Stomach (tissue), 9 donors: ENCODE results near the gene PPP2R3B. TPM values are rescaled to one million over a fixed set of nuclear protein-coding genes. Genes with fewer than 3 reads are reported as not detected.

Experiments
- DNase-seq, 2 donors: peaks; one replicate each; pipeline versions ENCODE4 v3.0.0 to v3.0.0-alpha.2; 2013 to 2019
- H3K27ac ChIP-seq, 5 donors: fragments of 200-600 bp in 4 of 5; sonication (generic) in 4 of 5; one replicate each; pipeline ENCODE4 v1.5.1; 2013 to 2019; ENCODE audit warnings: mild to moderate bottlenecking in 1 of 5, moderate library complexity in 1 of 5
- H3K27me3 ChIP-seq, 3 donors: fragments of 200-600 bp; sonication (generic); one replicate each; pipeline ENCODE4 v1.5.1; 2017 to 2019; ENCODE audit warnings: mixed run types in 1 of 3
- H3K36me3 ChIP-seq, 4 donors: fragments of 200-600 bp; sonication (generic); 1 replicate in 3 of 4; 2 replicates in 1 of 4; pipeline ENCODE4 v1.5.1; 2016 to 2019
- H3K4me1 ChIP-seq, 4 donors: fragments of 200-600 bp; sonication (generic); one replicate each; pipeline ENCODE4 v1.5.1; 2016 to 2019
- H3K4me3 ChIP-seq, 4 donors: fragments of 200-600 bp; sonication (generic) in 3 of 4; one replicate each; pipeline ENCODE4 v1.5.1; 2016 to 2019; ENCODE audit warnings: mild to moderate bottlenecking in 1 of 4
- H3K9me3 ChIP-seq, 4 donors: fragments of 200-600 bp; sonication (generic); one replicate each; pipeline ENCODE4 v1.5.1; 2016 to 2019
- CTCF ChIP-seq, 7 experiments: fragments of 450-650 bp in 4 of 7; fragments of 200-600 bp in 3 of 7; sonication (generic) in 3 of 7; IDR thresholded peaks; one replicate each; pipeline ENCODE4 v1.5.1; 2016 to 2019; ENCODE audit warnings: antibody characterized with exemption in 7 of 7, control low read depth in 2 of 7, mild to moderate bottlenecking in 1 of 7
- EP300 ChIP-seq: sonication (generic); formaldehyde crosslinking; IDR thresholded peaks from one replicate; pipeline ENCODE4 v1.6.1; 2017; ENCODE audit warnings: antibody characterized with exemption
- POLR2A ChIP-seq, 4 donors: fragments of 450-650 bp; IDR thresholded peaks; one replicate each; pipeline ENCODE4 v1.6.1; 2016; ENCODE audit warnings: antibody characterized with exemption in 4 of 4, control low read depth in 2 of 4, mild to moderate bottlenecking in 1 of 4, moderate library complexity in 1 of 4
- POLR2AphosphoS5 ChIP-seq, 3 donors: sonication (generic); formaldehyde crosslinking; IDR thresholded peaks; one replicate each; pipeline ENCODE4 v1.6.1; 2016; ENCODE audit warnings: antibody characterized with exemption in 3 of 3
- WGBS, 5 donors: extraction: QIAGEN DNeasy Blood & Tissue Kit in 3 of 5; methylation state at CpG; one replicate each; pipeline versions ENCODE4 v1.1.5 to v1.1.7; 2013 to 2018; 5-methylcytosine and 5-hydroxymethylcytosine counted together
- intact Hi-C: fragments of 100-400 bp; cut with DNase I; formaldehyde crosslinking; loops from one replicate; pipeline ENCODE4 v1.15.1; 2023; ENCODE audit warnings: low total_unique reads
- polyA plus RNA-seq, 3 donors: library from polyadenylated mRNA; stranded (reverse); fragments of 200-250 nt; gene quantifications; one replicate each; pipeline ENCODE4 v1.2.3, GENCODE V29; 2013
- total RNA-seq, 5 donors: library from RNA; depleted of rRNA; stranded (reverse); fragments of >200 nt; gene quantifications; one replicate each; pipeline versions ENCODE4 v1.1.0 to v1.2.3, GENCODE V29; 2014 to 2016
- donor health status: healthy with polysubstance abuse.
- donor health status: Bipolar disorder and iron deficiency.
- donor health status: healthy.

PPP2R3B gene
- total and polyA plus RNA-seq, 8 donors, result 5.3 to 31.7 (median 15.0) TPM

GRCh38 chrX:340121-340520 lies 46.6 kb downstream of the PPP2R3B start:
- H3K9me3 ChIP-seq, result no peaks in the 10 kb centered on the region
- no peak for TF ChIP-seq CTCF (IDR thresholded peaks at IDR 0.05)
- TF ChIP-seq POLR2AphosphoS5 (IDR thresholded peaks at IDR 0.05), result no peak
- no peak for TF ChIP-seq EP300
- TF ChIP-seq POLR2A (IDR thresholded peaks at IDR 0.05), result no peak
- H3K4me3 ChIP-seq, result no peak overlapping the region
- no peaks in the 10 kb centered on the region for H3K27me3 ChIP-seq
- WGBS, 5 donors, result 86 to 95% (median 91%) methylated on average over 11 to 19 of the region's 24 CpGs
- H3K4me1 ChIP-seq, result no peaks in the 10 kb centered on the region
- peaks cover 0 to 64% (median 45%) of the 10 kb centered on the region in 4 donors for H3K36me3 ChIP-seq
- intact Hi-C loops, result no loop called here
- no peak for DNase-seq
- no peak overlapping the region for H3K27ac ChIP-seq

- Histone ChIP-seq H3K9me3 (no peaks in the 10 kb centered on the region), H3K36me3 (peaks cover 0 to 61% (median 43%) of the 10 kb centered on the region in 4 donors), H3K27me3 (no peaks in the 10 kb centered on the region), H3K4me3 (no peak overlapping the region), H3K27ac (no peak overlapping the region), H3K4me1 (no peaks in the 10 kb centered on the region)
- TF ChIP-seq EP300, result no peak
- no peak for TF ChIP-seq POLR2AphosphoS5 (IDR thresholded peaks at IDR 0.05)
- TF ChIP-seq CTCF (IDR thresholded peaks at IDR 0.05), result no peak
- TF ChIP-seq POLR2A (IDR thresholded peaks at IDR 0.05), result no peak
- WGBS, 5 donors, result 95 to 100% (median 97%) methylated on average over 37 to 44 of the region's 44 CpGs
- intact Hi-C loops, result no loop called here
- DNase-seq, result no peak
Observed at GRCh38 chrX:338836-339400, 47.8 kb downstream of the PPP2R3B start.

- peaks cover 0 to 67% (median 49%) of the 10 kb centered on the region in 4 donors for H3K36me3 ChIP-seq
- H3K9me3 ChIP-seq, result no peaks in the 10 kb centered on the region
- H3K4me1 ChIP-seq, result no peaks in the 10 kb centered on the region
- TF ChIP-seq POLR2A (IDR thresholded peaks at IDR 0.05) (no peak), POLR2AphosphoS5 (IDR thresholded peaks at IDR 0.05) (no peak), EP300 (no peak), CTCF (IDR thresholded peaks at IDR 0.05) (no peak)
- intact Hi-C loops, result no loop called here
- no peaks in the 10 kb centered on the region for H3K27me3 ChIP-seq
- H3K27ac ChIP-seq, result no peak overlapping the region
- WGBS, 5 donors, result 91 to 97% (median 93%) methylated on average over 48 to 53 of the region's 53 CpGs
- no peak overlapping the region for H3K4me3 ChIP-seq
- DNase-seq, result no peak
Observed at GRCh38 chrX:338281-338835, 48.3 kb downstream of the PPP2R3B start.

GRCh38 chrX:337331-337831 lies 49.3 kb downstream of the PPP2R3B start:
- WGBS, 5 donors, result 81 to 90% (median 88%) methylated on average over 36 to 38 of the region's 38 CpGs
- DNase-seq, result no peak

More at GRCh38 chrX:337331-337831, 49.3 kb downstream of the PPP2R3B start:
- Histone ChIP-seq H3K27ac (no peak overlapping the region), H3K9me3 (no peaks in the 10 kb centered on the region), H3K4me1 (no peaks in the 10 kb centered on the region), H3K27me3 (no peaks in the 10 kb centered on the region), H3K4me3 (no peak overlapping the region), H3K36me3 (peaks cover 0 to 72% (median 56%) of the 10 kb centered on the region in 4 donors)
- intact Hi-C loops, result no loop called here
- TF ChIP-seq POLR2AphosphoS5 (IDR thresholded peaks at IDR 0.05) (no peak), POLR2A (IDR thresholded peaks at IDR 0.05) (no peak), CTCF (IDR thresholded peaks at IDR 0.05) (no peak), EP300 (no peak)
